ENCODE results near the gene AK9. TPM values are rescaled to one million over a fixed set of nuclear protein-coding genes. Genes with fewer than 3 reads are reported as not detected.

AK9 gene
- total and polyA plus RNA-seq, 10 of the 15 experiments (the other 5 are each of a cell fraction or from before 2014, with no cell fraction given) = 2.1 to 7.4 (median 4.2) TPM

DNA sequence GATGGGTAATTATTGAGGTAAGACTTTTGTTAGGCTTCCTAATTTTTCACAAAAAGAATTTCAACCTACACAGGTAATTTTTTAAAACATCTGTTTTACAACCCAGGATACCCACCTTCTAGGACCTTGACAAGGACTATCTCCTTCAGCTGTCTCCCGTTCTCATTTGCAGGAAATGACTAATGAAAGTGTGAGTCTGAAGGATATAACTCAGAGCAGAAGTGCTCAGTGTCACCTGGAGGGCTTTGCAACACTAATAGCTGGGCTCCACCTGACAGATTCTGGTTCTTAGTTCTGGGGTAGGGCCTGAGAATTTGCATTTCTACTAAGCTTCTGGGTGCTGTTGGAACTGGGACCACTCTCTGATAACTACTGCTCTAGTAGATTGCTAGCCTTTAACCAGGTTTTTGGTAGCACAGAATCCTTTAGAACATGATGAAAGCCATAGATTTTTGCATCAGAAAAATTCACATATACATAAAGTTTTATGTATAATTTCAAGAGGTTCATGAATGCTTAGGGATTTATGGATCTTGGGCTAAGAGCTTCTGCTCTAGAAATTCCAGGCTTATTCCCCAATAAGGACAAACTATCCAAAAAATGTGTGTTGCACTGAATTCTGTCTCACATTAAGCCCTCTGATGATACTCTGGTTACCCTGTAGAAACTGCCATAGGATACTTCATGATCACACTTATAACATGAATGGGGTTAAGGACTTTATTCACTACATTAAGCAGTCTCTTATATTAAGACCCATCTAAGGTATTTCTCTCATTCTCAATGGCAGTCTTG, 30.3 kb downstream of the AK9 start (continued):
- TF ChIP-seq, protein P1, sequence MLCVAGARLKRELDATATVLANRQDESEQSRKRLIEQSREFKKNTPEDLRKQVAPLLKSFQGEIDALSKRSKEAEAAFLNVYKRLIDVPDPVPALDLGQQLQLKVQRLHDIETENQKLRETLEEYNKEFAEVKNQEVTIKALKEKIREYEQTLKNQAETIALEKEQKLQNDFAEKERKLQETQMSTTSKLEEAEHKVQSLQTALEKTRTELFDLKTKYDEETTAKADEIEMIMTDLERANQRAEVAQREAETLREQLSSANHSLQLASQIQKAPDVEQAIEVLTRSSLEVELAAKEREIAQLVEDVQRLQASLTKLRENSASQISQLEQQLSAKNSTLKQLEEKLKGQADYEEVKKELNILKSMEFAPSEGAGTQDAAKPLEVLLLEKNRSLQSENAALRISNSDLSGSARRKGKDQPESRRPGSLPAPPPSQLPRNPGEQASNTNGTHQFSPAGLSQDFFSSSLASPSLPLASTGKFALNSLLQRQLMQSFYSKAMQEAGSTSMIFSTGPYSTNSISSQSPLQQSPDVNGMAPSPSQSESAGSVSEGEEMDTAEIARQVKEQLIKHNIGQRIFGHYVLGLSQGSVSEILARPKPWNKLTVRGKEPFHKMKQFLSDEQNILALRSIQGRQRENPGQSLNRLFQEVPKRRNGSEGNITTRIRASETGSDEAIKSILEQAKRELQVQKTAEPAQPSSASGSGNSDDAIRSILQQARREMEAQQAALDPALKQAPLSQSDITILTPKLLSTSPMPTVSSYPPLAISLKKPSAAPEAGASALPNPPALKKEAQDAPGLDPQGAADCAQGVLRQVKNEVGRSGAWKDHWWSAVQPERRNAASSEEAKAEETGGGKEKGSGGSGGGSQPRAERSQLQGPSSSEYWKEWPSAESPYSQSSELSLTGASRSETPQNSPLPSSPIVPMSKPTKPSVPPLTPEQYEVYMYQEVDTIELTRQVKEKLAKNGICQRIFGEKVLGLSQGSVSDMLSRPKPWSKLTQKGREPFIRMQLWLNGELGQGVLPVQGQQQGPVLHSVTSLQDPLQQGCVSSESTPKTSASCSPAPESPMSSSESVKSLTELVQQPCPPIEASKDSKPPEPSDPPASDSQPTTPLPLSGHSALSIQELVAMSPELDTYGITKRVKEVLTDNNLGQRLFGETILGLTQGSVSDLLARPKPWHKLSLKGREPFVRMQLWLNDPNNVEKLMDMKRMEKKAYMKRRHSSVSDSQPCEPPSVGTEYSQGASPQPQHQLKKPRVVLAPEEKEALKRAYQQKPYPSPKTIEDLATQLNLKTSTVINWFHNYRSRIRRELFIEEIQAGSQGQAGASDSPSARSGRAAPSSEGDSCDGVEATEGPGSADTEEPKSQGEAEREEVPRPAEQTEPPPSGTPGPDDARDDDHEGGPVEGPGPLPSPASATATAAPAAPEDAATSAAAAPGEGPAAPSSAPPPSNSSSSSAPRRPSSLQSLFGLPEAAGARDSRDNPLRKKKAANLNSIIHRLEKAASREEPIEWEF (IDR thresholded peaks at IDR 0.05; ENCODE audit: insufficient replicate concordance, low read depth, low read length) = no peak

DNA sequence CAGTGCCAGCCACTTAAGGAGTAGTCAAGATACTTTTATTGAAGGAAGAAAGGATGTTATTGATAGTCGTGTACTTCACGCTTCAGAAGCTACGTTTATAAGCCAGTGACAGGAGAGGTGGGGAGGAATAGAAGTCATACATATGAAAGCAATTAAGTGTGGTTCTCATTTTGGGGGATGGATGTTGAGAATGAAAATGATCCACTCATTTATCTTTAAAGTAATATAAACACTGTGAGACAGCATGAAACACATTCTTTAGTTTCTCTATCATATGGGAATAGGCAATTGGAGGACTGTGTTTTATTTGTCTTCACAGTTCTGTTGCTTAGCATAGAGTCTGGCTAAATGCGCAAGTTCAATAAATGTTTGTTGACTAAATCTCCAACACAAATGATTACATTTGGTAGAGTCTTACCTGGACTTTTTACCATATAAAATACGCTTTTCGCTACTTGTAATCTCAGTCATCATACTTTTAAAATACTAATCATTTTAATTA, 35.2 kb downstream of the AK9 start:
- ChIA-PET CTCF (interaction anchor here (1.0 kb wide), 2 partner anchors 64 to 543 kb away, joined by 3 to 4 read pairs; no protein-coding TSS in a partner anchor), SMC1A (ENCODE audit: uncharacterized antibody, unreplicated experiment) (interaction anchor here (1.0 to 1.3 kb wide), 2 partner anchors 20 to 42 kb away, joined by 4 read pairs; no protein-coding TSS in a partner anchor), POLR2A (no interaction called here), RAD21 (ENCODE audit: unreplicated experiment) (no interaction called here)
- intact Hi-C loops (cut with micrococcal nuclease; ENCODE audit: unreplicated experiment) (no loop called here), in situ Hi-C loops (cut with MboI) (no loop called here)
- BruUV-seq (replicated peaks) = no TSS peak
- H4K20me1 ChIP-seq (ENCODE audit: control insufficient read depth, insufficient read depth) = no peaks in the 10 kb centered on the region
- DNase-seq (ENCODE audit: low read depth, low spot score) = no peak
- no peak overlapping the region for H3K4me3 ChIP-seq
- H3K9me3 ChIP-seq (replicated peaks; ENCODE audit: control insufficient read depth, insufficient read depth, low read length) = no peaks in the 10 kb centered on the region
- H2AFZ ChIP-seq (ENCODE audit: control insufficient read depth, low read depth, low read length) = no peak overlapping the region
- no peak for FAIRE-seq
- no peak overlapping the region for H3K27ac ChIP-seq (ENCODE audit: control insufficient read depth, insufficient read depth)
- TF ChIP-seq CBX5 (IDR thresholded peaks at IDR 0.05; ENCODE audit: low read depth) (no peak), YY1 (IDR thresholded peaks at IDR 0.05; ENCODE audit: low read depth, low read length) (no peak)
- TF ChIP-seq, protein P2, sequence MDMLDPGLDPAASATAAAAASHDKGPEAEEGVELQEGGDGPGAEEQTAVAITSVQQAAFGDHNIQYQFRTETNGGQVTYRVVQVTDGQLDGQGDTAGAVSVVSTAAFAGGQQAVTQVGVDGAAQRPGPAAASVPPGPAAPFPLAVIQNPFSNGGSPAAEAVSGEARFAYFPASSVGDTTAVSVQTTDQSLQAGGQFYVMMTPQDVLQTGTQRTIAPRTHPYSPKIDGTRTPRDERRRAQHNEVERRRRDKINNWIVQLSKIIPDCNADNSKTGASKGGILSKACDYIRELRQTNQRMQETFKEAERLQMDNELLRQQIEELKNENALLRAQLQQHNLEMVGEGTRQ (IDR thresholded peaks at IDR 0.05; ENCODE audit: borderline replicate concordance, low read depth, low read length) = no peak
- H3K27me3 ChIP-seq (replicated peaks in 1 of 2; ENCODE audit: control insufficient read depth in 2 of 2, insufficient read depth in 2 of 2, low read length in 1 of 2) = no peaks in the 10 kb centered on the region
- no peak for ATAC-seq
- WGBS (ENCODE audit: insufficient coverage, insufficient replicate concordance, low lambda C conversion rate, missing lambda C conversion rate) = 89% methylated on average over 6 of the region's 6 CpGs
- no peak overlapping the region for H3K9ac ChIP-seq (ENCODE audit: control insufficient read depth, insufficient read depth, low read length)
- no peaks in the 10 kb centered on the region for H3K79me2 ChIP-seq (ENCODE audit: control insufficient read depth, insufficient read depth, low read length)
- no peak overlapping the region for H3K4me2 ChIP-seq (ENCODE audit: control insufficient read depth, insufficient read depth)
- H3K4me1 ChIP-seq (ENCODE audit: control insufficient read depth, insufficient read depth, low read length) = no peaks in the 10 kb centered on the region
- no peaks in the 10 kb centered on the region for H3K36me3 ChIP-seq (ENCODE audit: control insufficient read depth in 2 of 2, insufficient read depth in 2 of 2, low read length in 1 of 2)

All from GM12878 (cell line).